WERI-Rb-1 (cell line): Measurements from ENCODE around the gene PDE8B.

ENCODE experiments used
- DNase-seq: peaks from one replicate; pipeline ENCODE4 v3.0.0-alpha.2; 2020
- H3K27ac ChIP-seq: fragments of 250-450 bp; sonication (Bioruptor Pico); 2 replicates; pipeline ENCODE4 v1.5.1; 2020; ENCODE audit warnings: mild to moderate bottlenecking, moderate library complexity
- H3K27me3 ChIP-seq: fragments of 250-450 bp; sonication (Bioruptor Pico); 2 replicates; pipeline ENCODE4 v1.5.1; 2021; ENCODE audit warnings: mild to moderate bottlenecking, low read depth, moderate library complexity; ENCODE audit not compliant: insufficient read depth, severe bottlenecking
- H3K36me3 ChIP-seq: fragments of 250-450 bp; sonication (Bioruptor Pico); 2 replicates; pipeline ENCODE4 v1.5.1; 2020; ENCODE audit warnings: mild to moderate bottlenecking, moderate library complexity
- H3K4me3 ChIP-seq: 2 replicates; pipeline ENCODE4 v1.5.1; 2011; ENCODE audit warnings: low read depth, mild to moderate bottlenecking, control low read depth, low read length
- H3K9me3 ChIP-seq: fragments of 250-450 bp; sonication (Bioruptor Pico); 2 replicates; pipeline ENCODE4 v1.5.1; 2021; ENCODE audit warnings: mild to moderate bottlenecking, moderate library complexity; ENCODE audit not compliant: severe bottlenecking
- TF ChIP-seq, protein P1 (sequence below): IDR thresholded peaks from 2 replicates; pipeline ENCODE4 v1.5.1; 2011; ENCODE audit warnings: low read depth, mild to moderate bottlenecking, control low read depth, inconsistent platforms, low read length

The PDE8B gene

GRCh38 chr5:77319117-77319804 lies 108.8 kb downstream of the PDE8B start:
- DNase-seq: no peak
- H3K27me3 ChIP-seq: no peaks in the 10 kb centered on the region
- TF ChIP-seq, protein P1, sequence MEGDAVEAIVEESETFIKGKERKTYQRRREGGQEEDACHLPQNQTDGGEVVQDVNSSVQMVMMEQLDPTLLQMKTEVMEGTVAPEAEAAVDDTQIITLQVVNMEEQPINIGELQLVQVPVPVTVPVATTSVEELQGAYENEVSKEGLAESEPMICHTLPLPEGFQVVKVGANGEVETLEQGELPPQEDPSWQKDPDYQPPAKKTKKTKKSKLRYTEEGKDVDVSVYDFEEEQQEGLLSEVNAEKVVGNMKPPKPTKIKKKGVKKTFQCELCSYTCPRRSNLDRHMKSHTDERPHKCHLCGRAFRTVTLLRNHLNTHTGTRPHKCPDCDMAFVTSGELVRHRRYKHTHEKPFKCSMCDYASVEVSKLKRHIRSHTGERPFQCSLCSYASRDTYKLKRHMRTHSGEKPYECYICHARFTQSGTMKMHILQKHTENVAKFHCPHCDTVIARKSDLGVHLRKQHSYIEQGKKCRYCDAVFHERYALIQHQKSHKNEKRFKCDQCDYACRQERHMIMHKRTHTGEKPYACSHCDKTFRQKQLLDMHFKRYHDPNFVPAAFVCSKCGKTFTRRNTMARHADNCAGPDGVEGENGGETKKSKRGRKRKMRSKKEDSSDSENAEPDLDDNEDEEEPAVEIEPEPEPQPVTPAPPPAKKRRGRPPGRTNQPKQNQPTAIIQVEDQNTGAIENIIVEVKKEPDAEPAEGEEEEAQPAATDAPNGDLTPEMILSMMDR: no peak
- H3K4me3 ChIP-seq: no peak overlapping the region
- H3K27ac ChIP-seq: no peak overlapping the region
- H3K36me3 ChIP-seq: no peaks in the 10 kb centered on the region
- H3K9me3 ChIP-seq: no peaks in the 10 kb centered on the region

DNA sequence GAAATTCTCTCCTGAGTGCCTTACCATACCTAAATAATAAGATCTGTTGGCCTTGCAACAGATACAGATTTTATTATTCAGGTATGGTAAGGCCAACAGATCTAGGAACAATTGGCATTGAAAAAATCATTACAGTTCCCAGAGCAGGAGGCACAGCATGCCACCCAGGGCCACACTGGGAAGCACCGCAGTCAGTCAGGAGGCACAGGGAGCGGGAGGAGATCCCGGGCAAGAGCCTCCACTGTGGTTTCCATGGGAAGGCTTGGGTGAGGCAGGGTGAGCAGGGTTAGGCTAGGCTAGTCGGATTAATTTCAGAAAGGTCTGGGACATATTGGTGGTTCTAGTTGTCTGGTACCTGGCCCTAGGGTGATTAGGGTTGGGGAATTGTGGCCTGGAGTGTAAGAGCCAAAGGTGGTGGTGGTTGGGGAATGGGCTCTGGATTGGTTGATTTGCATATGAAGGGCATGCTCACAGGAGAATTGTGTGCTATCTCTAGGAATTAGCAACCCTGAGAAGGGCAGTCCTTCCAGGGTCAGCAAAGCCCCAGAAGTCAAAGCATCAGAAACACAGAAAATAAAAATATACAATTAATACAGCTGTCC lies 111.4 kb downstream of the PDE8B start:
- no peaks in the 10 kb centered on the region for H3K9me3 ChIP-seq
- H3K36me3 ChIP-seq: no peaks in the 10 kb centered on the region
- TF ChIP-seq, protein P1: no peak
- DNase-seq: no peak
- H3K27ac ChIP-seq: no peak overlapping the region
- no peaks in the 10 kb centered on the region for H3K27me3 ChIP-seq
- no peak overlapping the region for H3K4me3 ChIP-seq

GRCh38 chr5:77322406-77322805 lies 111.9 kb downstream of the PDE8B start:
- no peaks in the 10 kb centered on the region for H3K36me3 ChIP-seq
- no peak for DNase-seq
- TF ChIP-seq, protein P1: no peak
- H3K27ac ChIP-seq: no peak overlapping the region
- no peak overlapping the region for H3K4me3 ChIP-seq
- no peaks in the 10 kb centered on the region for H3K9me3 ChIP-seq
- H3K27me3 ChIP-seq: no peaks in the 10 kb centered on the region

DNA sequence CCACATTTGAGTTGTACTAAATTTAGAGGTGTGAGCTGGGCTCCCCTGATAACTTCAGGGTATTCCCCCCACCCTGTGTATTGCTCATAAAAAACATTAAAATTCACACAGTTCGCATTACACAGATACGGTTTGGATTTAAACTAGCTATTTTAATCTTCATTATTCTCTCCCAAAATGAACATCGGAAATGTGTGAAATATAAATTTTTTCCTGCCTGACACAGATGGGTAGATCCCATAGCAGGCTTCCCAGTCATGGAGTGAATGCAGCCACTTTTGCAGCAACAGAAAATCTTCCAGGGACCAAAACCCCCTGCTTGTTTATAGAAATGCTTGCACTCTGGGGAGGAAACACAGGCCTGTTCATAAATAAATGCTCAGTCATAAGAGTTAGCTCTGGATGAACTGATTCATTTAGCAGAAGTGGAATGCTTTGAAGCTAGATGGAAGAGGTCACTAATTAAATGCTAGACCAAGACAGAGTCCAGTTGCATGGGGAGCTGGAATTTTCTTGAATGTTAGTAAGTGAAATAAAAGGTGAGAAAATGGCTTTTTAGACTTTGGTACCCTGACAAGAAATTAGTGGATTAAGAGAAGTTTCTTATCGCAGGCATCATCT lies 115.6 kb downstream of the PDE8B start:
- H3K27me3 ChIP-seq: no peaks in the 10 kb centered on the region
- H3K27ac ChIP-seq: no peak overlapping the region
- H3K36me3 ChIP-seq: no peaks in the 10 kb centered on the region
- DNase-seq: no peak
- H3K4me3 ChIP-seq: no peak overlapping the region
- H3K9me3 ChIP-seq: no peaks in the 10 kb centered on the region
- TF ChIP-seq, protein P1: no peak

- no peak for DNase-seq
- Histone ChIP-seq H3K9me3 (no peaks in the 10 kb centered on the region), H3K36me3 (no peaks in the 10 kb centered on the region), H3K4me3 (no peak overlapping the region), H3K27me3 (no peaks in the 10 kb centered on the region), H3K27ac (no peak overlapping the region)
- TF ChIP-seq, protein P1: no peak
These were observed 116.7 kb downstream of the PDE8B start for GRCh38 chr5:77326986-77327734.
